ENCODE data around the gene CXCL17. TPM values are rescaled to one million over a fixed set of nuclear protein-coding genes. Genes with fewer than 3 reads are reported as not detected.

Gene CXCL17
- total and polyA plus RNA-seq, 2 experiments from 2014 or later: 0.39 TPM; not detected in 1

DNA sequence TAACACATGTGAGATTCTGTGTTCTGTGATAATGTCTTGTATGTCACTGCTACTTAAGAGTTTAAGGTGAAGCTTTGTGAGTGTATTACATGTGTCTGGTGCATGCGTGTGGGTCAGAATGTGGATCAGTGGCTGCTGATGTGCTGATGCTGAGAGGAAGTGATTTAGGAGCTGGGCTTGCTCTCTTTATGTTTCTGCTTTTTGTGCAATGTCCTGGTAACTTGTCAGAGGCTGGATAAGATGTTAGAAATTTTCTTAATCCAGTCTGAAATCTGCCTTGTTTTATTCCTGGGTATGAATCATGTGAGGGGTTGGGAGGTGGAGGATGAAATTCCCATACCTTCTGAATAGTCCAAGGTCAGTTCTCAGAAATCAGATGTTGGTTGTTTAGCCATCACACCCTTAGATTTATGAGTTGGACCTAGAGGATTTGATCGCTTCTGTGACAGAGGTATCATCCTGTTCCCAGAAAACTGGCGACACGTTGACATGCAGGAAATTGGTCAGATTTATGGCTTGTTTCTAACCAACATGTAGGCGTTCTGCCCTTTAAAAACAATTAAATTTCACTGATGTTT lies 24.5 kb upstream of the CXCL17 start:
- no peak overlapping the region for H3K27ac ChIP-seq (ENCODE audit: low read depth)
- no peak overlapping the region for H3K4me3 ChIP-seq
- H3K27ac Mint-ChIP-seq: no peak overlapping the region
- H3K36me3 Mint-ChIP-seq (ENCODE audit: low read depth): no peaks in the 10 kb centered on the region
- no peak overlapping the region for H3K4me3 Mint-ChIP-seq
- ATAC-seq: no peak
- TF ChIP-seq, protein P1, sequence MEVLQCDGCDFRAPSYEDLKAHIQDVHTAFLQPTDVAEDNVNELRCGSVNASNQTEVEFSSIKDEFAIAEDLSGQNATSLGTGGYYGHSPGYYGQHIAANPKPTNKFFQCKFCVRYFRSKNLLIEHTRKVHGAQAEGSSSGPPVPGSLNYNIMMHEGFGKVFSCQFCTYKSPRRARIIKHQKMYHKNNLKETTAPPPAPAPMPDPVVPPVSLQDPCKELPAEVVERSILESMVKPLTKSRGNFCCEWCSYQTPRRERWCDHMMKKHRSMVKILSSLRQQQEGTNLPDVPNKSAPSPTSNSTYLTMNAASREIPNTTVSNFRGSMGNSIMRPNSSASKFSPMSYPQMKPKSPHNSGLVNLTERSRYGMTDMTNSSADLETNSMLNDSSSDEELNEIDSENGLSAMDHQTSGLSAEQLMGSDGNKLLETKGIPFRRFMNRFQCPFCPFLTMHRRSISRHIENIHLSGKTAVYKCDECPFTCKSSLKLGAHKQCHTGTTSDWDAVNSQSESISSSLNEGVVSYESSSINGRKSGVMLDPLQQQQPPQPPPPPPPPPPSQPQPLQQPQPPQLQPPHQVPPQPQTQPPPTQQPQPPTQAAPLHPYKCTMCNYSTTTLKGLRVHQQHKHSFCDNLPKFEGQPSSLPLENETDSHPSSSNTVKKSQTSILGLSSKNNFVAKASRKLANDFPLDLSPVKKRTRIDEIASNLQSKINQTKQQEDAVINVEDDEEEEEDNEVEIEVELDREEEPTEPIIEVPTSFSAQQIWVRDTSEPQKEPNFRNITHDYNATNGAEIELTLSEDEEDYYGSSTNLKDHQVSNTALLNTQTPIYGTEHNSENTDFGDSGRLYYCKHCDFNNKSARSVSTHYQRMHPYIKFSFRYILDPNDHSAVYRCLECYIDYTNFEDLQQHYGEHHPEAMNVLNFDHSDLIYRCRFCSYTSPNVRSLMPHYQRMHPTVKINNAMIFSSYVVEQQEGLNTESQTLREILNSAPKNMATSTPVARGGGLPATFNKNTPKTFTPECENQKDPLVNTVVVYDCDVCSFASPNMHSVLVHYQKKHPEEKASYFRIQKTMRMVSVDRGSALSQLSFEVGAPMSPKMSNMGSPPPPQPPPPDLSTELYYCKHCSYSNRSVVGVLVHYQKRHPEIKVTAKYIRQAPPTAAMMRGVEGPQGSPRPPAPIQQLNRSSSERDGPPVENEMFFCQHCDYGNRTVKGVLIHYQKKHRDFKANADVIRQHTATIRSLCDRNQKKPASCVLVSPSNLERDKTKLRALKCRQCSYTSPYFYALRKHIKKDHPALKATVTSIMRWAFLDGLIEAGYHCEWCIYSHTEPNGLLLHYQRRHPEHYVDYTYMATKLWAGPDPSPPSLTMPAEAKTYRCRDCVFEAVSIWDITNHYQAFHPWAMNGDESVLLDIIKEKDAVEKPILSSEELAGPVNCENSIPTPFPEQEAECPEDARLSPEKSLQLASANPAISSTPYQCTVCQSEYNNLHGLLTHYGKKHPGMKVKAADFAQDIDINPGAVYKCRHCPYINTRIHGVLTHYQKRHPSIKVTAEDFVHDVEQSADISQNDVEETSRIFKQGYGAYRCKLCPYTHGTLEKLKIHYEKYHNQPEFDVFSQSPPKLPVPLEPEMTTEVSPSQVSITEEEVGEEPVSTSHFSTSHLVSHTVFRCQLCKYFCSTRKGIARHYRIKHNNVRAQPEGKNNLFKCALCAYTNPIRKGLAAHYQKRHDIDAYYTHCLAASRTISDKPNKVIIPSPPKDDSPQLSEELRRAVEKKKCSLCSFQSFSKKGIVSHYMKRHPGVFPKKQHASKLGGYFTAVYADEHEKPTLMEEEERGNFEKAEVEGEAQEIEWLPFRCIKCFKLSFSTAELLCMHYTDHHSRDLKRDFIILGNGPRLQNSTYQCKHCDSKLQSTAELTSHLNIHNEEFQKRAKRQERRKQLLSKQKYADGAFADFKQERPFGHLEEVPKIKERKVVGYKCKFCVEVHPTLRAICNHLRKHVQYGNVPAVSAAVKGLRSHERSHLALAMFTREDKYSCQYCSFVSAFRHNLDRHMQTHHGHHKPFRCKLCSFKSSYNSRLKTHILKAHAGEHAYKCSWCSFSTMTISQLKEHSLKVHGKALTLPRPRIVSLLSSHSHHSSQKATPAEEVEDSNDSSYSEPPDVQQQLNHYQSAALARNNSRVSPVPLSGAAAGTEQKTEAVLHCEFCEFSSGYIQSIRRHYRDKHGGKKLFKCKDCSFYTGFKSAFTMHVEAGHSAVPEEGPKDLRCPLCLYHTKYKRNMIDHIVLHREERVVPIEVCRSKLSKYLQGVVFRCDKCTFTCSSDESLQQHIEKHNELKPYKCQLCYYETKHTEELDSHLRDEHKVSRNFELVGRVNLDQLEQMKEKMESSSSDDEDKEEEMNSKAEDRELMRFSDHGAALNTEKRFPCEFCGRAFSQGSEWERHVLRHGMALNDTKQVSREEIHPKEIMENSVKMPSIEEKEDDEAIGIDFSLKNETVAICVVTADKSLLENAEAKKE (CRISPR knock-in tag; IDR thresholded peaks at IDR 0.05): no peak
- TF ChIP-seq, protein P2, sequence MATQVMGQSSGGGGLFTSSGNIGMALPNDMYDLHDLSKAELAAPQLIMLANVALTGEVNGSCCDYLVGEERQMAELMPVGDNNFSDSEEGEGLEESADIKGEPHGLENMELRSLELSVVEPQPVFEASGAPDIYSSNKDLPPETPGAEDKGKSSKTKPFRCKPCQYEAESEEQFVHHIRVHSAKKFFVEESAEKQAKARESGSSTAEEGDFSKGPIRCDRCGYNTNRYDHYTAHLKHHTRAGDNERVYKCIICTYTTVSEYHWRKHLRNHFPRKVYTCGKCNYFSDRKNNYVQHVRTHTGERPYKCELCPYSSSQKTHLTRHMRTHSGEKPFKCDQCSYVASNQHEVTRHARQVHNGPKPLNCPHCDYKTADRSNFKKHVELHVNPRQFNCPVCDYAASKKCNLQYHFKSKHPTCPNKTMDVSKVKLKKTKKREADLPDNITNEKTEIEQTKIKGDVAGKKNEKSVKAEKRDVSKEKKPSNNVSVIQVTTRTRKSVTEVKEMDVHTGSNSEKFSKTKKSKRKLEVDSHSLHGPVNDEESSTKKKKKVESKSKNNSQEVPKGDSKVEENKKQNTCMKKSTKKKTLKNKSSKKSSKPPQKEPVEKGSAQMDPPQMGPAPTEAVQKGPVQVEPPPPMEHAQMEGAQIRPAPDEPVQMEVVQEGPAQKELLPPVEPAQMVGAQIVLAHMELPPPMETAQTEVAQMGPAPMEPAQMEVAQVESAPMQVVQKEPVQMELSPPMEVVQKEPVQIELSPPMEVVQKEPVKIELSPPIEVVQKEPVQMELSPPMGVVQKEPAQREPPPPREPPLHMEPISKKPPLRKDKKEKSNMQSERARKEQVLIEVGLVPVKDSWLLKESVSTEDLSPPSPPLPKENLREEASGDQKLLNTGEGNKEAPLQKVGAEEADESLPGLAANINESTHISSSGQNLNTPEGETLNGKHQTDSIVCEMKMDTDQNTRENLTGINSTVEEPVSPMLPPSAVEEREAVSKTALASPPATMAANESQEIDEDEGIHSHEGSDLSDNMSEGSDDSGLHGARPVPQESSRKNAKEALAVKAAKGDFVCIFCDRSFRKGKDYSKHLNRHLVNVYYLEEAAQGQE (IDR thresholded peaks at IDR 0.05; ENCODE audit: unreplicated experiment): no peak
- TF ChIP-seq JUNB (IDR thresholded peaks at IDR 0.05; ENCODE audit: unreplicated experiment): no peak
- TF ChIP-seq CREB1 (CRISPR knock-in tag; IDR thresholded peaks at IDR 0.05; ENCODE audit: low read depth): no peak
- no peak for TF ChIP-seq NANOG (IDR thresholded peaks at IDR 0.05; ENCODE audit: borderline replicate concordance)
- TF ChIP-seq ZNF114 (CRISPR knock-in tag; IDR thresholded peaks at IDR 0.05): no peak
- TF ChIP-seq, protein P3, sequence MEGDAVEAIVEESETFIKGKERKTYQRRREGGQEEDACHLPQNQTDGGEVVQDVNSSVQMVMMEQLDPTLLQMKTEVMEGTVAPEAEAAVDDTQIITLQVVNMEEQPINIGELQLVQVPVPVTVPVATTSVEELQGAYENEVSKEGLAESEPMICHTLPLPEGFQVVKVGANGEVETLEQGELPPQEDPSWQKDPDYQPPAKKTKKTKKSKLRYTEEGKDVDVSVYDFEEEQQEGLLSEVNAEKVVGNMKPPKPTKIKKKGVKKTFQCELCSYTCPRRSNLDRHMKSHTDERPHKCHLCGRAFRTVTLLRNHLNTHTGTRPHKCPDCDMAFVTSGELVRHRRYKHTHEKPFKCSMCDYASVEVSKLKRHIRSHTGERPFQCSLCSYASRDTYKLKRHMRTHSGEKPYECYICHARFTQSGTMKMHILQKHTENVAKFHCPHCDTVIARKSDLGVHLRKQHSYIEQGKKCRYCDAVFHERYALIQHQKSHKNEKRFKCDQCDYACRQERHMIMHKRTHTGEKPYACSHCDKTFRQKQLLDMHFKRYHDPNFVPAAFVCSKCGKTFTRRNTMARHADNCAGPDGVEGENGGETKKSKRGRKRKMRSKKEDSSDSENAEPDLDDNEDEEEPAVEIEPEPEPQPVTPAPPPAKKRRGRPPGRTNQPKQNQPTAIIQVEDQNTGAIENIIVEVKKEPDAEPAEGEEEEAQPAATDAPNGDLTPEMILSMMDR (conservative IDR thresholded peaks at IDR 0.05; ENCODE audit: low read depth in 2 of 2): no peak
- TF ChIP-seq EZH2phosphoT487 (IDR thresholded peaks at IDR 0.05; ENCODE audit: unreplicated experiment): no peak
- TF ChIP-seq STAT1 (IDR thresholded peaks at IDR 0.05; ENCODE audit: unreplicated experiment): no peak
- TF ChIP-seq, protein P4, sequence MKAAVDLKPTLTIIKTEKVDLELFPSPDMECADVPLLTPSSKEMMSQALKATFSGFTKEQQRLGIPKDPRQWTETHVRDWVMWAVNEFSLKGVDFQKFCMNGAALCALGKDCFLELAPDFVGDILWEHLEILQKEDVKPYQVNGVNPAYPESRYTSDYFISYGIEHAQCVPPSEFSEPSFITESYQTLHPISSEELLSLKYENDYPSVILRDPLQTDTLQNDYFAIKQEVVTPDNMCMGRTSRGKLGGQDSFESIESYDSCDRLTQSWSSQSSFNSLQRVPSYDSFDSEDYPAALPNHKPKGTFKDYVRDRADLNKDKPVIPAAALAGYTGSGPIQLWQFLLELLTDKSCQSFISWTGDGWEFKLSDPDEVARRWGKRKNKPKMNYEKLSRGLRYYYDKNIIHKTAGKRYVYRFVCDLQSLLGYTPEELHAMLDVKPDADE (IDR thresholded peaks at IDR 0.05): no peak
- no peak for TF ChIP-seq ZNF331 (CRISPR knock-in tag; IDR thresholded peaks at IDR 0.05; ENCODE audit: low read depth)
- TF ChIP-seq EZH2 (IDR thresholded peaks at IDR 0.05; ENCODE audit: low read depth, unreplicated experiment): no peak
- TF ChIP-seq POLR2AphosphoS5 (IDR thresholded peaks at IDR 0.05; ENCODE audit: low read depth): no peak
- H3K27me3 Mint-ChIP-seq (ENCODE audit: insufficient read depth, low read depth, poor library complexity): peaks cover 11% of the 10 kb centered on the region
- no peak for DNase-seq (ENCODE audit: low spot score)
- no peaks in the 10 kb centered on the region for H3K27me3 ChIP-seq (ENCODE audit: insufficient read depth)
- H3K4me1 ChIP-seq (ENCODE audit: insufficient read depth): peaks cover 26% of the 10 kb centered on the region
- H3F3A ChIP-seq (replicated peaks; ENCODE audit: low read depth): no peaks in the 10 kb centered on the region
- H3K9me2 ChIP-seq (ENCODE audit: insufficient read depth): no peaks in the 10 kb centered on the region
- H4K20me1 ChIP-seq (replicated peaks; ENCODE audit: insufficient read depth): no peaks in the 10 kb centered on the region
- H3K4me2 ChIP-seq: no peak overlapping the region
- peaks cover 35% of the 10 kb centered on the region for H3K4me1 Mint-ChIP-seq
- no peaks in the 10 kb centered on the region for H3K36me3 ChIP-seq (ENCODE audit: insufficient read depth)
- H3K79me2 ChIP-seq (replicated peaks; ENCODE audit: insufficient read depth): no peaks in the 10 kb centered on the region
- no peaks in the 10 kb centered on the region for H3K9me3 Mint-ChIP-seq
- no peak overlapping the region for H2AFZ ChIP-seq

Measured in GM23338 (cell line).